HEK293 (cell line): ENCODE measurements around the gene C1orf35.

ENCODE experiments used
- HOXA7 ChIP-seq: sonication (generic); formaldehyde crosslinking; IDR thresholded peaks from 2 replicates; pipeline ENCODE4 v1.8.1; 2022; ENCODE audit warnings: missing genetic modification reagents, borderline replicate concordance
- KLF8 ChIP-seq: fragments of 450-650 bp; formaldehyde crosslinking; IDR thresholded peaks from 2 replicates; pipeline ENCODE4 v1.5.1; 2016; ENCODE audit warnings: missing biosample characterization, missing genetic modification characterization
- PRDM1 ChIP-seq: fragments of 450-650 bp; formaldehyde crosslinking; IDR thresholded peaks from 2 replicates; pipeline ENCODE4; 2016; ENCODE audit warnings: missing biosample characterization, missing genetic modification characterization
- SALL2 ChIP-seq: fragments of 450-650 bp; formaldehyde crosslinking; IDR thresholded peaks from 2 replicates; pipeline ENCODE4 v1.5.0; 2017; ENCODE audit warnings: missing biosample characterization, mild to moderate bottlenecking, missing genetic modification characterization, borderline replicate concordance
- WT1 ChIP-seq: fragments of 450-650 bp; formaldehyde crosslinking; IDR thresholded peaks from 2 replicates; pipeline ENCODE4 v1.5.1; 2016; ENCODE audit warnings: missing biosample characterization, missing genetic modification characterization
- ZBTB1 ChIP-seq: fragments of 450-650 bp; formaldehyde crosslinking; IDR thresholded peaks from 2 replicates; pipeline ENCODE4 v1.5.1; 2016; ENCODE audit warnings: missing biosample characterization, missing genetic modification characterization
- ZBTB17 ChIP-seq: fragments of 450-650 bp; formaldehyde crosslinking; IDR thresholded peaks from 2 replicates; pipeline ENCODE4 v1.5.1; 2016; ENCODE audit warnings: missing biosample characterization, missing genetic modification characterization
- ZBTB48 ChIP-seq: fragments of 450-650 bp; formaldehyde crosslinking; IDR thresholded peaks from 2 replicates; pipeline ENCODE4 v1.5.1; 2016; ENCODE audit warnings: missing biosample characterization, missing genetic modification characterization
- ZBTB7A ChIP-seq: fragments of 450-650 bp; formaldehyde crosslinking; IDR thresholded peaks from 2 replicates; pipeline ENCODE4 v1.5.1; 2016; ENCODE audit warnings: low read depth, missing biosample characterization, missing genetic modification characterization
- ZFHX2 ChIP-seq: fragments of 450-650 bp; formaldehyde crosslinking; conservative IDR thresholded peaks from 2 replicates; pipeline ENCODE4 v1.5.1; 2016; ENCODE audit warnings: missing biosample characterization, missing genetic modification characterization
- ZFP37 ChIP-seq: fragments of 450-650 bp; formaldehyde crosslinking; IDR thresholded peaks from 2 replicates; pipeline ENCODE4 v1.5.1; 2016; ENCODE audit warnings: missing biosample characterization, missing genetic modification characterization
- ZNF121 ChIP-seq: fragments of 450-650 bp; formaldehyde crosslinking; IDR thresholded peaks from 2 replicates; pipeline ENCODE4 v1.5.1; 2016; ENCODE audit warnings: missing biosample characterization, missing genetic modification characterization
- ZNF138 ChIP-seq: fragments of 450-650 bp; formaldehyde crosslinking; IDR thresholded peaks from 2 replicates; pipeline ENCODE4 v1.5.1; 2016; ENCODE audit warnings: missing biosample characterization, missing genetic modification characterization, borderline replicate concordance
- ZNF2 ChIP-seq: fragments of 450-650 bp; formaldehyde crosslinking; IDR thresholded peaks from 2 replicates; pipeline ENCODE4 v1.5.1; 2016; ENCODE audit warnings: missing biosample characterization, missing genetic modification characterization
- ZNF292 ChIP-seq: fragments of 450-650 bp; formaldehyde crosslinking; IDR thresholded peaks from 2 replicates; pipeline ENCODE4 v1.5.1; 2016; ENCODE audit warnings: low read depth, missing biosample characterization, missing genetic modification characterization, borderline replicate concordance
- ZNF423 ChIP-seq: fragments of 450-650 bp; formaldehyde crosslinking; IDR thresholded peaks from 2 replicates; pipeline ENCODE4 v1.5.1; 2016; ENCODE audit warnings: missing biosample characterization, missing genetic modification characterization
- ZNF501 ChIP-seq: fragments of 450-650 bp; formaldehyde crosslinking; IDR thresholded peaks from 2 replicates; pipeline ENCODE4 v1.5.1; 2016; ENCODE audit warnings: missing biosample characterization, missing genetic modification characterization
- ZNF514 ChIP-seq: fragments of 450-650 bp; formaldehyde crosslinking; IDR thresholded peaks from 2 replicates; pipeline ENCODE4 v1.5.1; 2016; ENCODE audit warnings: missing biosample characterization, missing genetic modification characterization
- ZNF530 ChIP-seq: fragments of 450-650 bp; formaldehyde crosslinking; IDR thresholded peaks from 2 replicates; pipeline ENCODE4 v1.5.1; 2016; ENCODE audit warnings: low read depth, missing biosample characterization, missing genetic modification characterization
- ZNF571 ChIP-seq: fragments of 450-650 bp; formaldehyde crosslinking; IDR thresholded peaks from 2 replicates; pipeline ENCODE4 v1.5.0; 2017; ENCODE audit warnings: missing biosample characterization, missing genetic modification characterization
- ZNF600 ChIP-seq: fragments of 450-650 bp; formaldehyde crosslinking; IDR thresholded peaks from 2 replicates; pipeline ENCODE4 v1.5.1; 2016; ENCODE audit warnings: missing biosample characterization, missing genetic modification characterization
- ZNF654 ChIP-seq: fragments of 450-650 bp; formaldehyde crosslinking; IDR thresholded peaks from 2 replicates; pipeline ENCODE4 v1.5.1; 2016; ENCODE audit warnings: low read depth, missing biosample characterization, missing genetic modification characterization
- ZNF837 ChIP-seq: fragments of 450-650 bp; formaldehyde crosslinking; IDR thresholded peaks from 2 replicates; pipeline ENCODE4 v1.5.1; 2016; ENCODE audit warnings: missing biosample characterization, missing genetic modification characterization
- TF ChIP-seq, protein P1 (sequence below): fragments of 450-650 bp; formaldehyde crosslinking; IDR thresholded peaks from 2 replicates; pipeline ENCODE4 v1.5.1; 2016; ENCODE audit warnings: missing biosample characterization, missing genetic modification characterization
- TF ChIP-seq, protein P2 (sequence below): fragments of 450-650 bp; formaldehyde crosslinking; IDR thresholded peaks from 2 replicates; pipeline ENCODE4 v1.5.1; 2016; ENCODE audit warnings: missing biosample characterization, missing genetic modification characterization
- TF ChIP-seq, protein P3 (sequence below): fragments of 450-650 bp; formaldehyde crosslinking; IDR thresholded peaks from 2 replicates; pipeline ENCODE4 v1.5.1; 2016; ENCODE audit warnings: missing biosample characterization, missing genetic modification characterization
- TF ChIP-seq, protein P4 (sequence below): fragments of 450-650 bp; formaldehyde crosslinking; IDR thresholded peaks from 2 replicates; pipeline ENCODE4 v1.5.1; 2016; ENCODE audit warnings: missing biosample characterization, missing genetic modification characterization
- TF ChIP-seq, protein P5 (sequence below): fragments of 450-650 bp; formaldehyde crosslinking; IDR thresholded peaks from 2 replicates; pipeline ENCODE4 v1.5.1; 2016; ENCODE audit warnings: missing biosample characterization, missing genetic modification characterization
- TF ChIP-seq, protein P6 (sequence below): fragments of 450-650 bp; formaldehyde crosslinking; IDR thresholded peaks from 2 replicates; pipeline ENCODE4 v1.5.1; 2016; ENCODE audit warnings: missing biosample characterization, missing genetic modification characterization

C1orf35 gene

DNA sequence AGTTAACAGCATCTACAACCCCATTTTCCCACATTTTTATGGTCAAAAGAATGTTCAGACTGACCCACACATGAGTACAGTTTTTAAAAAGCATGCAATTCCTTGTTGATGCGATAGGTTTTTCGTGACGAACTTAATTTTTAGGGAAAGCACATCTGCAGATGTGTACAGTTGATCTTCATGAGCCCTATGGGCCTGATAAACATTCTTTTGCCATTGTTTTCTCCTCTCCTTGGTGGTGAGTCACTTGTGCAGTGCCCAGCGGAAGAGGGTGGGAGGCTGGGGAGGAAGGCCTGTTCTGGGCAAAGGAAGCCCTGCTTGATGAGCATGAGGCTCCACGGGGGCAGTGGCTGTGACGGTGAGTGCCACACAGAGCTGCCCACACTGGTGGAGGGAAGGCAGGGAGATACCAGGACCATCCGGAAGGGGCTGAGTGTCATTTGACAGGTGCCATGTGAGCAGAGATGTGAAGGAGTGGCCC is 15.3 kb downstream of the C1orf35 start (continued):
- TF ChIP-seq WT1 (tag by site-specific recombination) (no peak), ZNF2 (0 out of 2 replicates have a peak, but pooled peaks have one; percentile 20), ZNF530 (tag by site-specific recombination) (no peak), ZNF121 (tag by site-specific recombination) (no peak), ZFHX2 (tag by site-specific recombination) (peak; percentile 80), ZFP37 (no peak), ZBTB17 (0 out of 2 replicates have a peak, but pooled peaks have one; percentile 26), ZBTB7A (tag by site-specific recombination) (no peak), ZNF501 (tag by site-specific recombination) (no peak), ZBTB1 (tag by site-specific recombination) (no peak), ZNF514 (tag by site-specific recombination) (no peak), ZNF600 (tag by site-specific recombination) (peak; percentile 82), ZBTB48 (tag by site-specific recombination) (no peak), ZNF292 (tag by site-specific recombination) (no peak), KLF8 (tag by site-specific recombination) (no peak), ZNF423 (tag by site-specific recombination) (no peak), ZNF138 (tag by site-specific recombination) (no peak), HOXA7 (CRISPR knock-in tag) (no peak), ZNF837 (tag by site-specific recombination) (no peak), SALL2 (no peak), ZNF571 (tag by site-specific recombination) (no peak), PRDM1 (tag by site-specific recombination) (peak; percentile 78), ZNF654 (tag by site-specific recombination) (no peak)
- TF ChIP-seq, protein P1, sequence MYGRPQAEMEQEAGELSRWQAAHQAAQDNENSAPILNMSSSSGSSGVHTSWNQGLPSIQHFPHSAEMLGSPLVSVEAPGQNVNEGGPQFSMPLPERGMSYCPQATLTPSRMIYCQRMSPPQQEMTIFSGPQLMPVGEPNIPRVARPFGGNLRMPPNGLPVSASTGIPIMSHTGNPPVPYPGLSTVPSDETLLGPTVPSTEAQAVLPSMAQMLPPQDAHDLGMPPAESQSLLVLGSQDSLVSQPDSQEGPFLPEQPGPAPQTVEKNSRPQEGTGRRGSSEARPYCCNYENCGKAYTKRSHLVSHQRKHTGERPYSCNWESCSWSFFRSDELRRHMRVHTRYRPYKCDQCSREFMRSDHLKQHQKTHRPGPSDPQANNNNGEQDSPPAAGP = peak; percentile 84
- TF ChIP-seq, protein P2, sequence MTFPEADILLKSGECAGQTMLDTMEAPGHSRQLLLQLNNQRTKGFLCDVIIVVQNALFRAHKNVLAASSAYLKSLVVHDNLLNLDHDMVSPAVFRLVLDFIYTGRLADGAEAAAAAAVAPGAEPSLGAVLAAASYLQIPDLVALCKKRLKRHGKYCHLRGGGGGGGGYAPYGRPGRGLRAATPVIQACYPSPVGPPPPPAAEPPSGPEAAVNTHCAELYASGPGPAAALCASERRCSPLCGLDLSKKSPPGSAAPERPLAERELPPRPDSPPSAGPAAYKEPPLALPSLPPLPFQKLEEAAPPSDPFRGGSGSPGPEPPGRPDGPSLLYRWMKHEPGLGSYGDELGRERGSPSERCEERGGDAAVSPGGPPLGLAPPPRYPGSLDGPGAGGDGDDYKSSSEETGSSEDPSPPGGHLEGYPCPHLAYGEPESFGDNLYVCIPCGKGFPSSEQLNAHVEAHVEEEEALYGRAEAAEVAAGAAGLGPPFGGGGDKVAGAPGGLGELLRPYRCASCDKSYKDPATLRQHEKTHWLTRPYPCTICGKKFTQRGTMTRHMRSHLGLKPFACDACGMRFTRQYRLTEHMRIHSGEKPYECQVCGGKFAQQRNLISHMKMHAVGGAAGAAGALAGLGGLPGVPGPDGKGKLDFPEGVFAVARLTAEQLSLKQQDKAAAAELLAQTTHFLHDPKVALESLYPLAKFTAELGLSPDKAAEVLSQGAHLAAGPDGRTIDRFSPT (tag by site-specific recombination) = peak; percentile 66; the same call in 1 of the 2 replicates
- TF ChIP-seq, protein P3, sequence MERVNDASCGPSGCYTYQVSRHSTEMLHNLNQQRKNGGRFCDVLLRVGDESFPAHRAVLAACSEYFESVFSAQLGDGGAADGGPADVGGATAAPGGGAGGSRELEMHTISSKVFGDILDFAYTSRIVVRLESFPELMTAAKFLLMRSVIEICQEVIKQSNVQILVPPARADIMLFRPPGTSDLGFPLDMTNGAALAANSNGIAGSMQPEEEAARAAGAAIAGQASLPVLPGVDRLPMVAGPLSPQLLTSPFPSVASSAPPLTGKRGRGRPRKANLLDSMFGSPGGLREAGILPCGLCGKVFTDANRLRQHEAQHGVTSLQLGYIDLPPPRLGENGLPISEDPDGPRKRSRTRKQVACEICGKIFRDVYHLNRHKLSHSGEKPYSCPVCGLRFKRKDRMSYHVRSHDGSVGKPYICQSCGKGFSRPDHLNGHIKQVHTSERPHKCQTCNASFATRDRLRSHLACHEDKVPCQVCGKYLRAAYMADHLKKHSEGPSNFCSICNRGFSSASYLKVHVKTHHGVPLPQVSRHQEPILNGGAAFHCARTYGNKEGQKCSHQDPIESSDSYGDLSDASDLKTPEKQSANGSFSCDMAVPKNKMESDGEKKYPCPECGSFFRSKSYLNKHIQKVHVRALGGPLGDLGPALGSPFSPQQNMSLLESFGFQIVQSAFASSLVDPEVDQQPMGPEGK (tag by site-specific recombination) = 0 out of 2 replicates have a peak, but pooled peaks have one; percentile 35
- TF ChIP-seq, protein P4, sequence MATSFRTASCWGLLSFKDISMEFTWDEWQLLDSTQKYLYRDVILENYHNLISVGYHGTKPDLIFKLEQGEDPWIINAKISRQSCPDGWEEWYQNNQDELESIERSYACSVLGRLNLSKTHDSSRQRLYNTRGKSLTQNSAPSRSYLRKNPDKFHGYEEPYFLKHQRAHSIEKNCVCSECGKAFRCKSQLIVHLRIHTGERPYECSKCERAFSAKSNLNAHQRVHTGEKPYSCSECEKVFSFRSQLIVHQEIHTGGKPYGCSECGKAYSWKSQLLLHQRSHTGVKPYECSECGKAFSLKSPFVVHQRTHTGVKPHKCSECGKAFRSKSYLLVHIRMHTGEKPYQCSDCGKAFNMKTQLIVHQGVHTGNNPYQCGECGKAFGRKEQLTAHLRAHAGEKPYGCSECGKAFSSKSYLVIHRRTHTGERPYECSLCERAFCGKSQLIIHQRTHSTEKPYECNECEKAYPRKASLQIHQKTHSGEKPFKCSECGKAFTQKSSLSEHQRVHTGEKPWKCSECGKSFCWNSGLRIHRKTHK = no peak
- TF ChIP-seq, protein P5, sequence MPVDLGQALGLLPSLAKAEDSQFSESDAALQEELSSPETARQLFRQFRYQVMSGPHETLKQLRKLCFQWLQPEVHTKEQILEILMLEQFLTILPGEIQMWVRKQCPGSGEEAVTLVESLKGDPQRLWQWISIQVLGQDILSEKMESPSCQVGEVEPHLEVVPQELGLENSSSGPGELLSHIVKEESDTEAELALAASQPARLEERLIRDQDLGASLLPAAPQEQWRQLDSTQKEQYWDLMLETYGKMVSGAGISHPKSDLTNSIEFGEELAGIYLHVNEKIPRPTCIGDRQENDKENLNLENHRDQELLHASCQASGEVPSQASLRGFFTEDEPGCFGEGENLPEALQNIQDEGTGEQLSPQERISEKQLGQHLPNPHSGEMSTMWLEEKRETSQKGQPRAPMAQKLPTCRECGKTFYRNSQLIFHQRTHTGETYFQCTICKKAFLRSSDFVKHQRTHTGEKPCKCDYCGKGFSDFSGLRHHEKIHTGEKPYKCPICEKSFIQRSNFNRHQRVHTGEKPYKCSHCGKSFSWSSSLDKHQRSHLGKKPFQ (tag by site-specific recombination) = no peak
- TF ChIP-seq, protein P6, sequence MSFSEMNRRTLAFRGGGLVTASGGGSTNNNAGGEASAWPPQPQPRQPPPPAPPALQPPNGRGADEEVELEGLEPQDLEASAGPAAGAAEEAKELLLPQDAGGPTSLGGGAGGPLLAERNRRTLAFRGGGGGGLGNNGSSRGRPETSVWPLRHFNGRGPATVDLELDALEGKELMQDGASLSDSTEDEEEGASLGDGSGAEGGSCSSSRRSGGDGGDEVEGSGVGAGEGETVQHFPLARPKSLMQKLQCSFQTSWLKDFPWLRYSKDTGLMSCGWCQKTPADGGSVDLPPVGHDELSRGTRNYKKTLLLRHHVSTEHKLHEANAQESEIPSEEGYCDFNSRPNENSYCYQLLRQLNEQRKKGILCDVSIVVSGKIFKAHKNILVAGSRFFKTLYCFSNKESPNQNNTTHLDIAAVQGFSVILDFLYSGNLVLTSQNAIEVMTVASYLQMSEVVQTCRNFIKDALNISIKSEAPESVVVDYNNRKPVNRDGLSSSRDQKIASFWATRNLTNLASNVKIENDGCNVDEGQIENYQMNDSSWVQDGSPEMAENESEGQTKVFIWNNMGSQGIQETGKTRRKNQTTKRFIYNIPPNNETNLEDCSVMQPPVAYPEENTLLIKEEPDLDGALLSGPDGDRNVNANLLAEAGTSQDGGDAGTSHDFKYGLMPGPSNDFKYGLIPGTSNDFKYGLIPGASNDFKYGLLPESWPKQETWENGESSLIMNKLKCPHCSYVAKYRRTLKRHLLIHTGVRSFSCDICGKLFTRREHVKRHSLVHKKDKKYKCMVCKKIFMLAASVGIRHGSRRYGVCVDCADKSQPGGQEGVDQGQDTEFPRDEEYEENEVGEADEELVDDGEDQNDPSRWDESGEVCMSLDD (tag by site-specific recombination) = peak; percentile 9; the same call in 1 of the 2 replicates
